DMS114 treated with DMSO at 0.1 percent for 48 hours (cell line): ENCODE results near the gene CISTR.
"Not testable (repeated sequence)": the region's sequence is repeated elsewhere in the genome, so short reads cannot be mapped to it uniquely, and the experiment has no call there.

ENCODE experiments used
- DNase-seq: peaks from one replicate; lab custom pipeline; 2025; ENCODE audit not compliant: unreplicated experiment; lab: John Stamatoyannopoulos, UW

The CISTR gene

GRCh38 chr12:53764615-53765014, 12.8 kb upstream of the CISTR start:
- no peak for DNase-seq

- not testable (repeated sequence) for DNase-seq
Observed at GRCh38 chr12:53762793-53763192, 11.0 kb upstream of the CISTR start.

GRCh38 chr12:53761306-53761705, 9.5 kb upstream of the CISTR start:
- no peak for DNase-seq

GRCh38 chr12:53759261-53759660, 7.5 kb upstream of the CISTR start:
- no peak for DNase-seq

- no peak for DNase-seq
Observed at GRCh38 chr12:53758730-53759103, 6.9 kb upstream of the CISTR start.

- DNase-seq = no peak
Observed at GRCh38 chr12:53758081-53758729, 6.4 kb upstream of the CISTR start.

GRCh38 chr12:53757101-53757770, 5.5 kb upstream of the CISTR start:
- DNase-seq = no peak

GRCh38 chr12:53756300-53757100, 4.7 kb upstream of the CISTR start:
- DNase-seq = no peak

- no peak for DNase-seq
Observed at GRCh38 chr12:53755893-53756292, 4.1 kb upstream of the CISTR start.

GRCh38 chr12:53755451-53755891, 3.7 kb upstream of the CISTR start:
- no peak for DNase-seq

GRCh38 chr12:53754633-53755264, 3.0 kb upstream of the CISTR start:
- DNase-seq = no peak

GRCh38 chr12:53754188-53754585, 2.4 kb upstream of the CISTR start:
- no peak for DNase-seq

- DNase-seq = no peak
Observed at GRCh38 chr12:53752621-53753020, 842 bp upstream of the CISTR start.

GRCh38 chr12:53752192-53752601, 418 bp upstream of the CISTR start:
- DNase-seq = no peak

GRCh38 chr12:53750812-53751335, 905 bp downstream of the CISTR start:
- no peak for DNase-seq

GRCh38 chr12:53749986-53750811, 1.6 kb downstream of the CISTR start:
- no peak for DNase-seq

GRCh38 chr12:53748072-53748840, 3.5 kb downstream of the CISTR start:
- no peak for DNase-seq

- DNase-seq = no peak
Observed at GRCh38 chr12:53747095-53747494, 4.7 kb downstream of the CISTR start.

- peak; percentile 86 for DNase-seq
Observed at GRCh38 chr12:53746592-53747092, 5.1 kb downstream of the CISTR start.
